K562 (cell line): ENCODE measurements around the gene EGR1. TPM values are rescaled to one million over a fixed set of nuclear protein-coding genes. Genes with fewer than 3 reads are reported as not detected.

ENCODE experiments used
- CCNT2 ChIP-seq: IDR thresholded peaks from 2 replicates; pipeline ENCODE4 v1.6.1; 2011; ENCODE audit warnings: borderline replicate concordance, low read depth, mild to moderate bottlenecking, moderate library complexity, mixed read lengths, low read length; ENCODE audit not compliant: insufficient read length; ENCODE audit errors: extremely low read depth
- CHD1 ChIP-seq: fragments of 200-600 bp; sonication (generic); IDR thresholded peaks from one replicate; pipeline ENCODE4 v1.6.1; 2012; ENCODE audit warnings: mild to moderate bottlenecking, moderate library complexity, low read length, inconsistent platforms
- E2F3 ChIP-seq: fragments of 250-450 bp; sonication (Bioruptor Pico); IDR thresholded peaks from 2 replicates; pipeline ENCODE4 v1.4.0; 2020; ENCODE audit warnings: mild to moderate bottlenecking
- EGR1 ChIP-seq: fragments of 450-650 bp; conservative IDR thresholded peaks from 2 replicates; pipeline ENCODE4 v1.6.1; 2017; ENCODE audit warnings: mild to moderate bottlenecking
- HMGN3 ChIP-seq: IDR thresholded peaks from 2 replicates; pipeline ENCODE4 v1.6.1; 2011; ENCODE audit warnings: borderline replicate concordance, low read depth, mild to moderate bottlenecking, mixed read lengths, low read length; ENCODE audit not compliant: insufficient read length; ENCODE audit errors: extremely low read depth
- KLF1 ChIP-seq: fragments of 450-650 bp; IDR thresholded peaks from 2 replicates; pipeline ENCODE4 v1.6.1; 2016; ENCODE audit warnings: missing genetic modification characterization, missing compliant biosample characterization
- L3MBTL2 ChIP-seq: fragments of 450-650 bp; IDR thresholded peaks from 2 replicates; pipeline ENCODE4 v1.6.1; 2016; ENCODE audit warnings: mild to moderate bottlenecking, moderate library complexity
- MAX ChIP-seq: sonication (generic); formaldehyde crosslinking; IDR thresholded peaks from 2 replicates; pipeline ENCODE4 v1.9.0; 2022; ENCODE audit warnings: mild to moderate bottlenecking, missing genetic modification reagents
- MCM7 ChIP-seq, 2 experiments: fragments of 450-650 bp; IDR thresholded peaks; 2 replicates each; pipeline ENCODE4 v1.6.1; 2016 to 2018
- MTA3 ChIP-seq: fragments of 450-650 bp; formaldehyde crosslinking; IDR thresholded peaks from 2 replicates; pipeline ENCODE4 v1.6.1; 2017; ENCODE audit warnings: mild to moderate bottlenecking, borderline replicate concordance
- NFIC ChIP-seq: fragments of 450-650 bp; IDR thresholded peaks from 2 replicates; pipeline ENCODE4 v1.6.1; 2017; ENCODE audit warnings: mild to moderate bottlenecking, inconsistent platforms
- NFYB ChIP-seq: IDR thresholded peaks from 2 replicates; pipeline ENCODE4 v1.6.1; 2011; ENCODE audit warnings: mild to moderate bottlenecking, moderate library complexity; ENCODE audit not compliant: insufficient read length; ENCODE audit errors: extremely low read depth
- POLR2G ChIP-seq: fragments of 200-400 bp; formaldehyde crosslinking; IDR thresholded peaks from 2 replicates; pipeline ENCODE4 v1.6.1; 2017; ENCODE audit warnings: low read depth, mild to moderate bottlenecking, antibody characterized with exemption, low read length, moderate library complexity
- RBFOX2 ChIP-seq: fragments of 200-400 bp; formaldehyde crosslinking; IDR thresholded peaks from 2 replicates; pipeline ENCODE4 v1.6.1; 2017; ENCODE audit warnings: low read depth, mild to moderate bottlenecking, low read length, moderate library complexity
- SIN3B ChIP-seq: fragments of 450-650 bp; IDR thresholded peaks from 2 replicates; pipeline ENCODE4 v1.6.1; 2017; ENCODE audit warnings: low read depth, mild to moderate bottlenecking, moderate library complexity
- SPI1 ChIP-seq: IDR thresholded peaks from 2 replicates; pipeline ENCODE4 v1.6.1; 2011; ENCODE audit warnings: low read depth, low read length, control low read depth, borderline replicate concordance
- SRSF1 ChIP-seq: fragments of 200-400 bp; formaldehyde crosslinking; IDR thresholded peaks from 2 replicates; pipeline ENCODE4 v1.6.1; 2017; ENCODE audit warnings: mild to moderate bottlenecking, low read depth, low read length, moderate library complexity
- STAT5A ChIP-seq: IDR thresholded peaks from 2 replicates; pipeline ENCODE4 v1.6.1; 2012; ENCODE audit warnings: low read length, inconsistent platforms, borderline replicate concordance
- TEAD1 ChIP-seq, 2 experiments: fragments of 450-650 bp in 1 of 2; sonication (generic) in 1 of 2; formaldehyde crosslinking; IDR thresholded peaks; 2 replicates each; pipeline versions ENCODE4 v1.4.0 to v1.8.0; 2020 to 2022; ENCODE audit warnings: mild to moderate bottlenecking in 2 of 2, missing genetic modification reagents in 1 of 2
- ZBTB9 ChIP-seq: fragments of 450-650 bp; formaldehyde crosslinking; IDR thresholded peaks from 2 replicates; pipeline ENCODE4 v1.4.0; 2020; ENCODE audit warnings: mild to moderate bottlenecking, moderate library complexity
- ZFP36 ChIP-seq: fragments of 150-350 bp; IDR thresholded peaks from 2 replicates; pipeline ENCODE4 v1.6.1; 2018; ENCODE audit warnings: low read length, low read depth; ENCODE audit not compliant: partially characterized antibody
- ZFX ChIP-seq: sonication (generic); formaldehyde crosslinking; IDR thresholded peaks from 2 replicates; pipeline ENCODE4 v1.8.0; 2022; ENCODE audit warnings: mild to moderate bottlenecking, missing genetic modification reagents, moderate library complexity
- ZNF507 ChIP-seq: conservative IDR thresholded peaks from 2 replicates; pipeline ENCODE4 v1.6.1; 2017; ENCODE audit warnings: missing genetic modification characterization, missing compliant biosample characterization
- ZNF764 ChIP-seq: fragments of 250-450 bp; sonication (Bioruptor Pico); IDR thresholded peaks from 2 replicates; pipeline ENCODE4 v1.4.0; 2020; ENCODE audit warnings: low read depth, mild to moderate bottlenecking, moderate library complexity
- polyA plus RNA-seq, 8 experiments: library from polyadenylated mRNA; depleted of rRNA in 4 of 8; stranded (reverse) in 5 of 8; unstranded in 3 of 8; fragments of >200 nt; fragmentation: Nextera tagmentation in 2 of 8; fragmentation: Illumina TruSeq in 1 of 8; extraction: Ambion mirVana in 2 of 8; extraction: Trizol in 1 of 8; gene quantifications; 2 replicates each; pipeline versions ENCODE4 v1.2.1 to v1.2.3, GENCODE V29; 2011 to 2014; ENCODE audit warnings: inconsistent platforms in 1 of 8, missing spikeins in 1 of 8
- total RNA-seq, 7 experiments: library from RNA; depleted of rRNA in 6 of 7; stranded (reverse); fragments of >200 nt in 6 of 7; fragmentation: Illumina TruSeq in 2 of 7; extraction: Trizol in 2 of 7; gene quantifications; 2 replicates each; pipeline versions ENCODE4 v1.2.1 to v1.2.3, GENCODE V29; 2011 to 2021; ENCODE audit warnings: low replicate concordance in 1 of 7

EGR1 gene
- total and polyA plus RNA-seq, 9 of the 15 experiments (the other 6 are each of a cell fraction or from before 2014, with no cell fraction given) = 1.3 to 132 (median 21.5) TPM

- TF ChIP-seq HMGN3 (peak; percentile 67), TEAD1 (CRISPR knock-in tag; IDR thresholded peaks at IDR 0.05) (0 out of 4 replicates have a peak, but pooled peaks of 1 of the 2 experiments have one; percentile 22), E2F3 (CRISPR knock-in tag) (0 out of 2 replicates have a peak, but pooled peaks have one; percentile 36), ZNF507 (tag) (no peak), STAT5A (no peak), ZFX (CRISPR knock-in tag) (peak; percentile 67), CCNT2 (peak; percentile 73), EGR1 (peak; percentile 34), SRSF1 (no peak), CHD1 (no peak), ZNF764 (CRISPR knock-in tag) (0 out of 2 replicates have a peak, but pooled peaks have one; percentile 10), MTA3 (peak; percentile 47; the same call in 1 of the 2 replicates), ZFP36 (peak; percentile 92), KLF1 (peak; percentile 90), MCM7 (IDR thresholded peaks at IDR 0.05) (no peak), ZBTB9 (CRISPR knock-in tag) (0 out of 2 replicates have a peak, but pooled peaks have one; percentile 15), POLR2G (peak; percentile 94), NFYB (no peak), RBFOX2 (peak; percentile 92), SIN3B (0 out of 2 replicates have a peak, but pooled peaks have one; percentile 37), L3MBTL2 (peak; percentile 85), NFIC (peak; percentile 47; the same call in 1 of the 2 replicates), MAX (CRISPR knock-in tag) (no peak; the same call in none of the 2 replicates), SPI1 (peak; percentile 78; the same call in 1 of the 2 replicates)
Measured at GRCh38 chr5:138491669-138492559, 26.6 kb downstream of the EGR1 start (continued).
